ENCODE measurements around the gene SVIL. TPM values are rescaled to one million over a fixed set of nuclear protein-coding genes. Genes with fewer than 3 reads are reported as not detected.
A peak's percentile ranks its signal among the peaks of the same experiment; 100 is the strongest.

Gene SVIL
- total RNA-seq, 1 experiment from 2014 or later: 15.3 TPM

GRCh38 chr10:29530112-29530976, 104.4 kb downstream of the SVIL start:
- Histone ChIP-seq H4K5ac (ENCODE audit: insufficient read length, low read depth, low read length) (no peak overlapping the region), H3K23ac (ENCODE audit: insufficient read length, low read depth, low read length) (no peak overlapping the region), H4K20me1 (ENCODE audit: control insufficient read depth, insufficient read depth, insufficient read length) (no peaks in the 10 kb centered on the region), H2BK20ac (ENCODE audit: low read depth, low read length, poor library complexity, severe bottlenecking) (no peak overlapping the region), H3K9ac (ENCODE audit: extremely low read depth, insufficient read length, low read length) (no peak overlapping the region), H3K9me3 (ENCODE audit: control insufficient read depth, low read depth, low read length) (no peaks in the 10 kb centered on the region), H3K18ac (ENCODE audit: insufficient read length, low read depth, low read length) (no peak overlapping the region), H3T11ph (ENCODE audit: low read length) (no peak overlapping the region), H4K91ac (ENCODE audit: insufficient read length, low read depth, low read length) (no peak overlapping the region), H3K27me3 (ENCODE audit: insufficient read depth, low read length) (no peaks in the 10 kb centered on the region), H3K14ac (ENCODE audit: insufficient read depth, low read length) (no peak overlapping the region), H2AK5ac (ENCODE audit: insufficient read length, low read length) (no peak overlapping the region), H3K4me1 (ENCODE audit: insufficient read depth, low read length) (no peaks in the 10 kb centered on the region; the same call in 1 of the 2 replicates), H3K4ac (ENCODE audit: low read depth, low read length) (no peak overlapping the region), H3K79me1 (ENCODE audit: insufficient read depth, low read depth, low read length, poor library complexity, severe bottlenecking) (no peaks in the 10 kb centered on the region), H2BK12ac (ENCODE audit: insufficient read length, low read depth, low read length) (no peak overlapping the region), H2BK15ac (ENCODE audit: low read depth, low read length) (no peak overlapping the region), H3K56ac (ENCODE audit: insufficient read length, low read depth, low read length) (no peak overlapping the region), H2AFZ (ENCODE audit: low read length) (no peak overlapping the region), H2BK120ac (ENCODE audit: low read depth, low read length, poor library complexity, severe bottlenecking) (no peak overlapping the region), H3K23me2 (ENCODE audit: insufficient read length, low read depth, low read length, poor library complexity, severe bottlenecking) (no peaks in the 10 kb centered on the region), H3K4me2 (ENCODE audit: insufficient read depth, insufficient read length, low read length) (no peak overlapping the region), H4K8ac (replicated peaks; ENCODE audit: insufficient read length, low read depth, low read length) (no peak overlapping the region), H3K79me2 (ENCODE audit: insufficient read depth, low read length) (no peaks in the 10 kb centered on the region), H3K27ac (ENCODE audit: insufficient read length, low read depth, low read length) (no peak overlapping the region), H2BK5ac (ENCODE audit: insufficient read length, low read length) (no peak overlapping the region)
- Mint-ChIP-seq H3K4me1 (peaks cover 26 to 27% of the 10 kb centered on the region in 2 experiments), H3K27ac (peak overlapping the region in 1 of 3 experiments; percentile 16; a peak in 1 of 7 replicates), H3K27me3 (ENCODE audit: low read depth) (no peaks in the 10 kb centered on the region), H3K36me3 (ENCODE audit: insufficient read depth in 1 of 3, low read depth in 3 of 3) (peaks cover 0 to 14% (median 4%) of the 10 kb centered on the region in 3 experiments; a peak in 4 of 7 replicates), H3K4me3 (no peak overlapping the region), H3K9me3 (no peaks in the 10 kb centered on the region)
- no CpG with 5 or more reads among the region's 9 CpGs for WGBS (ENCODE audit: extremely low coverage, insufficient read length, low lambda C conversion rate)
- TF ChIP-seq CTCF (conservative IDR thresholded peaks at IDR 0.05): no peak
- DNase-seq: no peak
